Prostate gland (tissue), 2 donors: ENCODE results near the gene C6orf132. TPM values are rescaled to one million over a fixed set of nuclear protein-coding genes. Genes with fewer than 3 reads are reported as not detected.

Experiments used
- DNase-seq: peaks from one replicate; pipeline ENCODE4 v3.0.0-alpha.2; 2019; ENCODE audit warnings: low spot score
- H3K27ac ChIP-seq, 2 donors: fragments of 200-600 bp; sonication (generic); 2 replicates each; pipeline ENCODE4 v1.5.1; 2017 to 2019
- H3K27me3 ChIP-seq: fragments of 200-600 bp; sonication (generic); replicated peaks from 2 replicates; pipeline ENCODE4 v1.5.1; 2019; ENCODE audit not compliant: insufficient read depth
- H3K36me3 ChIP-seq, 2 donors: fragments of 200-600 bp; sonication (generic); 1 replicate in 1 of 2; 2 replicates in 1 of 2; pipeline versions ENCODE4 v1.5.1 to v1.8.1; 2017 to 2019
- H3K4me1 ChIP-seq: fragments of 200-600 bp; sonication (generic); replicated peaks from 2 replicates; pipeline ENCODE4 v1.5.1; 2019
- H3K4me3 ChIP-seq, 2 donors: fragments of 200-600 bp; sonication (generic); 2 replicates each; pipeline ENCODE4 v1.5.1; 2017 to 2019
- H3K9me3 ChIP-seq: fragments of 200-600 bp; sonication (generic); 2 replicates; pipeline ENCODE4 v1.5.1; 2017
- CTCF ChIP-seq, 4 experiments: fragments of 200-600 bp in 2 of 4; fragments of 450-650 bp in 2 of 4; sonication (generic) in 2 of 4; IDR thresholded peaks; 1 replicate in 3 of 4; 2 replicates in 1 of 4; pipeline ENCODE4 v1.5.1; 2016 to 2019; ENCODE audit warnings: antibody characterized with exemption in 4 of 4, mild to moderate bottlenecking in 2 of 4, moderate library complexity in 2 of 4
- POLR2A ChIP-seq: fragments of 450-650 bp; IDR thresholded peaks from one replicate; pipeline ENCODE4 v1.6.1; 2016; ENCODE audit warnings: antibody characterized with exemption, mild to moderate bottlenecking
- POLR2AphosphoS5 ChIP-seq: sonication (generic); formaldehyde crosslinking; IDR thresholded peaks from one replicate; pipeline ENCODE4 v1.6.1; 2017; ENCODE audit warnings: antibody characterized with exemption
- WGBS: methylation state at CpG from one replicate; pipeline ENCODE4 v1.1.5; 2018; 5-methylcytosine and 5-hydroxymethylcytosine counted together
- intact Hi-C: fragments of 100-400 bp; cut with DNase I; formaldehyde crosslinking; loops from one replicate; pipeline ENCODE4 v1.14.2; 2022
- total RNA-seq, 2 donors: library from RNA; depleted of rRNA; stranded (reverse); fragments of >200 nt; gene quantifications; one replicate each; pipeline ENCODE4 v1.1.0, GENCODE V29; 2016

The C6orf132 gene
- total RNA-seq, 2 donors from 2014 or later: 30.8 to 45.9 TPM

DNA sequence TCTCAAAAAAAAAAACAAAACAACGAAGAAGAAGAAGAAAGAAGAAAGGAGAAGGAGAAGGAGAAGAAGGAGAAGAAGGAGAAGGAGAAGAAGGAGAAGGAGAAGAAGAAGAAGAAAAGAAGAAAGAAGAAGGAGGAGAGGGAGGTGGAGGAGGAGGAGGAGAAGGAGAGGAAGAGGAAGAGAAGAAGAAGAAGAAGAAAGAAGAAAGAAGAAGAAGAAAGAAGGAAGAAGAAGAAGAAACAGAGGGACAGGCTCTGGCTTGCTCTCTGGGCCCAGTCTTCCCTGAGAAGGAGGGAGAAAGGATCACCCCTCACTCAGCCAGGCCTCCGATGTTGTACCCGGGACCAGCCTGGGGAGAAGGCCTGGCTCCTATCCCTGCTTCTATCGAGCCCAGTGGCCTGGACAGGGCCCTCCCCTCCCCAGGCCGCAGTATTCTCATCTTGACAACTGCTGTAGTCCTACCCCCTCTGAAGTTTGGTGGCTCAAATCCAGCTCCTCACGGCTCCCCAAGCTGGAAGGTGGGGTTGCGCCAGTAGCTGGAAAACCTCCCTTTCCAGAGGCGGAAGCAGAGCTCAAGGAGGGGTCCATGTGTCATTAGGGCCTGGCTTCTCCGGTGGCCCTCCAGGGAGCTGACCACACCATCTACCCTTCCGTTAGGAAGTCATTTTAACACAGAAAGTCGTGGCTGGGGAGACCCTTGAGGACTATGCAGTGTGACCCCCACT is 18.9 kb downstream of the C6orf132 start:
- 52% methylated on average over 11 of the region's 11 CpGs for WGBS
- no peak for DNase-seq
- peak overlapping the region; percentile 60 to 63 for H3K27ac ChIP-seq
- H3K4me1 ChIP-seq: peaks cover 11% of the 10 kb centered on the region
- no peak for TF ChIP-seq POLR2AphosphoS5
- no peak for TF ChIP-seq CTCF (IDR thresholded peaks at IDR 0.05)
- TF ChIP-seq POLR2A: no peak
- H3K4me3 ChIP-seq: no peak overlapping the region
- intact Hi-C loops: no loop called here
- no peaks in the 10 kb centered on the region for H3K9me3 ChIP-seq
- H3K36me3 ChIP-seq: no peaks in the 10 kb centered on the region
- no peaks in the 10 kb centered on the region for H3K27me3 ChIP-seq

DNA sequence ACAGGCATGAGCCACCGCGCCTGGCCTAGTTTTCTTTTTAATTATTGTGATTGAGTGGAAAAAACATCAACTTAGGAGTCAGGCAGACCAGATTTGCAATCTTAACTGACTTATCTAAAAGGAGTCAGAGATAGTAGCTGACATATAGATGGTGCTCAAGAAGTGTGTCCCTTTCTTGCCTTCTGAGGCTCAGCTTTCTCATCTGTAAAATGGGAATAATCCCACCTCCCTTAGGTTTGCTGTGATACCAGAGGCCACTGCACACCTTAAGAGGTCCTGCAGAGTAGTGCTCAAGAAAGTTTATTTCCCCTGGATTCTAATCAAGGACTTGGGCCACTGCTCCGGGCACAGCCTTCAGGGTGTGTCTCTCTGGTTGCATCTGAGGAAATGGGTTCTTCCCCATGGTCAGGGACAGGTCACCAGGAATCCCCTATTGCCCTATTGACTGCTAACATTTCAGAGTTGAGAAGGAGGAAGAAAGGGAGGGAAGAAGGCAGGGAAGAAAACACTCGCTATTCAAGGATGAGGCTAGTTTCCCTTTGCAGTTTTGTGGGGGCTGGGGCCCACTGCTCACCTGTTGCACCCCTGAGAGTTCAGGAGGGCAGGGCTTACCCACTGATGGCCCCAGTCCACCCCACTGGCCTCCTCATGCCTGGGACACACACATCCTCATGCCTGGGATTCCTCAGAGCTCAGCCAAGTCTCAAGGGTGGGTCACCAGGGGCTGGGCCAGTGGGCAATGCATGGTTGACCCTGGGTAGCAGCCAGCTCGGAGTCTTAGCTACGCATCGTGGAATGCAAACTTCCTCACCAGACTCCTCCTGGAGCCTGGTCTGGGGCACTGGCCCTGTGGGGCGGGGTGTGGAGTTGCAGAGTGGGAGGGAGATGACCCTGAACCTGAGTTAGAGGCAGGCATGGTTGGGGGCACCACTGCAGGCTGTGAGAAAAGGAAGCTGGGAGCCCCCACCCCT is 21.2 kb downstream of the C6orf132 start:
- peak overlapping the region in 1 of 2 donors; percentile 43 for H3K27ac ChIP-seq
- no peak for DNase-seq
- no peaks in the 10 kb centered on the region for H3K36me3 ChIP-seq
- TF ChIP-seq POLR2A: no peak
- TF ChIP-seq POLR2AphosphoS5: no peak
- no peak for TF ChIP-seq CTCF (IDR thresholded peaks at IDR 0.05)
- H3K9me3 ChIP-seq: no peaks in the 10 kb centered on the region
- H3K4me1 ChIP-seq: peaks cover 22% of the 10 kb centered on the region
- no peak overlapping the region for H3K4me3 ChIP-seq
- 82% methylated on average over 8 of the region's 8 CpGs for WGBS
- intact Hi-C loops: no loop called here
- H3K27me3 ChIP-seq: no peaks in the 10 kb centered on the region

DNA sequence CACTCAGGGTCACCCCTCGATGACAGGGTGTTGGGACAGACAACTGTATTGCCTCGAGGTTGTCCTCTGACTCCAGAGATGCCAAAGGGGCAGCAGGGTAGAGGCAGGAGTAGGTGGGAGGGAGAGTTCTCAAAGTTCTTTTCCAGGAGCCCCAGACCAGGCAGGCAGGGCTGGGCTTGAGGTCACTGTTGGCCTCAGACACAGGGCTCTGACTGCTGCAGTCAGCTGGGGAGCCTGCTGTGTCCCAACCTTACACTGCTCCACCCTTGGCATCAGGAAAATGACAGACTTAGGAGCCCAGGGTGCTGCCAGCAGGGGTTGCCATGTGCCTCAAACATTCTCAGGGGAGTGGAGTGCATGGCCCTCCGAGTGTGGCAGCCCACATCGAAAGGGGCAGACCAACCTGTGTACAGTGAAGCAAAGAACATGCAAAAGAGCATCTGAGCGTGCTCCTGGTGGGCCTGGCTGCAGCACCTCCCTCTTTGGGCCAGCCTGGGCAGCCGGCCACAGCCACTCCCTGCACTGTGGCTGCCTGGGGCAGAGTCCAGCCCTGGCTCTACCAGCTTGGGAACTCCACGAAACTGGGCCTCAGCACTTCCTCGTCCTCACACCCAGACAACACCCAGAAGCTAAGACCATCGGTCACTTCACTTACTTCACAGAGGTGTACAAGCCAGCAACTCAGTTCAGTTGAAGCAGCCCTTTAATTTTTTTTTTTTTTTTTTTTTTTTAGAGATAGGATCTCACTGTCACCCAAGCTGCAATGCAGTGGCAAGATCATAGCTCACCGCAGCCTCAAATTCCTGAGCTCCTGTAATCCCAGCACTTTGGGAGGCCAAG is 24.0 kb downstream of the C6orf132 start:
- Histone ChIP-seq H3K36me3 (no peaks in the 10 kb centered on the region), H3K27me3 (no peaks in the 10 kb centered on the region), H3K4me3 (no peak overlapping the region), H3K27ac (peak overlapping the region; percentile 63 to 70), H3K4me1 (peaks cover 12% of the 10 kb centered on the region), H3K9me3 (no peaks in the 10 kb centered on the region)
- DNase-seq: peak; percentile 90
- intact Hi-C loops: no loop called here
- WGBS: 19% methylated on average over 10 of the region's 10 CpGs
- TF ChIP-seq CTCF (IDR thresholded peaks at IDR 0.05) (peak in 2 of 4 experiments; percentile 17), POLR2A (no peak), POLR2AphosphoS5 (peak; percentile 86)

DNA sequence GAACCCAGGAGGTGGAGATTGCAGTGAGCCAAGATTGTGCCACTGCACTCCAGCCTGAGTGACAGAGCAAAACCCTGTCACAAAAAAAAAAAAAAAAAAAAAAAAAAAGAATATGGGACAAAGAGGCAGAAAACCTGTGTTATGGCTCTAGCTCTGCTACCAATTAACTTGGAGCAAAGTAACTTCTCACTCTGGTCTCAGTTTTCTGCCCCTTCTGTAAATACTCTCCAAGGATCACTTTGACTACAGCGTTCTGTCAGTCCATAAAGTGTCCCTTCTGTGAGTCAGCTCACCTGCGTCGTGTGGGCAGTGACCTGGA is 24.6 kb downstream of the C6orf132 start:
- no peak overlapping the region for H3K4me3 ChIP-seq
- intact Hi-C loops: no loop called here
- no peak for TF ChIP-seq POLR2A
- no peak for TF ChIP-seq CTCF (IDR thresholded peaks at IDR 0.05)
- no peak for TF ChIP-seq POLR2AphosphoS5
- no peak for DNase-seq
- H3K27me3 ChIP-seq: no peaks in the 10 kb centered on the region
- H3K9me3 ChIP-seq: no peaks in the 10 kb centered on the region
- WGBS: 47% methylated on average over 3 of the region's 3 CpGs
- H3K36me3 ChIP-seq: no peaks in the 10 kb centered on the region
- peaks cover 12% of the 10 kb centered on the region for H3K4me1 ChIP-seq
- H3K27ac ChIP-seq: peak overlapping the region; percentile 63 to 70
